CD4-positive, CD25-positive, alpha-beta regulatory T cell (primary cell): ENCODE data around the gene ADAMTS16. TPM values are rescaled to one million over a fixed set of nuclear protein-coding genes. Genes with fewer than 3 reads are reported as not detected.

ENCODE experiments used
- ATAC-seq, 2 donors: fragments of 150-1000 bp; cut with Tn5 transposase; one replicate each; pipeline ENCODE4 v1.10.0; 2021; ENCODE audit warnings: low read depth in 2 of 2, moderate number of reproducible peaks in 2 of 2, moderate library complexity in 1 of 2
- DNase-seq, 3 donors: peaks; one replicate each; pipeline versions ENCODE4 v3.0.0 to v3.0.0-alpha.2; 2012 to 2022; ENCODE audit warnings: mixed read lengths in 1 of 3
- H3K27ac ChIP-seq: one replicate; pipeline ENCODE4 v1.7.0; 2013; ENCODE audit warnings: mild to moderate bottlenecking, low read length; ENCODE audit not compliant: insufficient read depth, poor library complexity, severe bottlenecking
- H3K27me3 ChIP-seq: one replicate; pipeline ENCODE4 v1.7.0; 2013; ENCODE audit warnings: low read length; ENCODE audit not compliant: control insufficient read depth, insufficient read depth
- H3K36me3 ChIP-seq: one replicate; pipeline ENCODE4 v1.7.0; 2013; ENCODE audit warnings: mild to moderate bottlenecking, low read length, moderate library complexity; ENCODE audit not compliant: control insufficient read depth, insufficient read depth
- H3K4me1 ChIP-seq: 2 replicates; pipeline ENCODE4 v1.7.0; 2013; ENCODE audit warnings: mild to moderate bottlenecking, low read length; ENCODE audit not compliant: insufficient read depth, control insufficient read depth, poor library complexity, severe bottlenecking
- H3K4me3 ChIP-seq: one replicate; pipeline ENCODE4 v1.7.0; 2013; ENCODE audit warnings: low read depth, mild to moderate bottlenecking, low read length, moderate library complexity
- H3K9me3 ChIP-seq, 2 experiments: 1 replicate in 1 of 2; 2 replicates in 1 of 2; pipeline ENCODE4 v1.7.0; 2013; ENCODE audit warnings: low read length in 2 of 2, mild to moderate bottlenecking in 1 of 2, moderate library complexity in 1 of 2; ENCODE audit not compliant: control insufficient read depth in 2 of 2
- H3K27ac Mint-ChIP-seq, 3 donors: one replicate each; pipeline ENCODE4 v1.8.0; 2020 to 2022; ENCODE audit warnings: mild to moderate bottlenecking in 3 of 3, mixed read lengths in 3 of 3, moderate library complexity in 2 of 3
- H3K27me3 Mint-ChIP-seq: one replicate; pipeline ENCODE4 v1.8.0; 2022; ENCODE audit warnings: mild to moderate bottlenecking, mixed read lengths
- H3K36me3 Mint-ChIP-seq: one replicate; pipeline ENCODE4 v1.8.0; 2020; ENCODE audit warnings: mixed read lengths
- H3K4me1 Mint-ChIP-seq, 4 donors: one replicate each; pipeline ENCODE4 v1.8.0; 2020 to 2022; ENCODE audit warnings: mixed read lengths in 4 of 4, mild to moderate bottlenecking in 1 of 4
- H3K4me3 Mint-ChIP-seq, 4 donors: one replicate each; pipeline ENCODE4 v1.8.0; 2020 to 2022; ENCODE audit warnings: mild to moderate bottlenecking in 4 of 4, mixed read lengths in 4 of 4, moderate library complexity in 3 of 4
- H3K9me3 Mint-ChIP-seq, 7 donors: one replicate each; pipeline ENCODE4 v1.8.0; 2020 to 2022; ENCODE audit warnings: mixed read lengths in 7 of 7, mild to moderate bottlenecking in 3 of 7, moderate library complexity in 2 of 7
- polyA plus RNA-seq, 4 donors: library from polyadenylated mRNA; unstranded; fragments of 300-500 nt; fragmentation: Illumina TruSeq; gene quantifications; one replicate each; pipeline ENCODE4 v1.2.3, GENCODE V29; 2021
- total RNA-seq: library from RNA; stranded (reverse); gene quantifications from one replicate; pipeline ENCODE4 v1.2.3, GENCODE V29; 2022

Gene ADAMTS16
- total and polyA plus RNA-seq, 5 donors from 2014 or later = not detected

DNA sequence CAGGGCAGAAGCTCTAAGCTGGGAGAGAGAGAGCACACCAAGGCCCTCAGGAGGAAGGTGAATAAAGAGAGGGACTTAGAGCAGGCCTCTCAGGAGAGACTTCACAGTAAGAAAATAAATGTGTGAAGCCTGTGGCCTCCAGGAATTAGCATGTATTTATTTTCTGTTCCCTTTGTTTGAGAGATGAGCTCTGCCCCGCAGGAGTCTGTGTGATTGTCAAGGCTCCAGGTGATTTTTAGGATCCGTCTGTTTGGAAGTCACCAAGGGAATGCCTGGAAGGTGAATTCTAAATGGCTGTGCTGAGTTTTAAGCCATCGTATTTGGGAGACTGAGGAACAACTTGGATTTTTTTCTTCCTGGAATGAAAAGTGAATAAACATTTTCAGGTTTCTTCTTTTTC, 174.0 kb downstream of the ADAMTS16 start:
- Histone ChIP-seq H3K9me3 (no peaks in the 10 kb centered on the region), H3K27ac (no peak overlapping the region), H3K4me3 (no peak overlapping the region), H3K36me3 (no peaks in the 10 kb centered on the region), H3K4me1 (no peaks in the 10 kb centered on the region), H3K27me3 (no peaks in the 10 kb centered on the region)
- no peaks in the 10 kb centered on the region for H3K4me1 Mint-ChIP-seq
- DNase-seq (no peak), ATAC-seq (no peak)
- no peak overlapping the region for H3K4me3 Mint-ChIP-seq
- peaks cover 4% of the 10 kb centered on the region for H3K36me3 Mint-ChIP-seq
- no peaks in the 10 kb centered on the region for H3K27me3 Mint-ChIP-seq
- H3K27ac Mint-ChIP-seq = no peak overlapping the region
- H3K9me3 Mint-ChIP-seq = peaks cover 0 to 10% (median 2%) of the 10 kb centered on the region in 7 donors

DNA sequence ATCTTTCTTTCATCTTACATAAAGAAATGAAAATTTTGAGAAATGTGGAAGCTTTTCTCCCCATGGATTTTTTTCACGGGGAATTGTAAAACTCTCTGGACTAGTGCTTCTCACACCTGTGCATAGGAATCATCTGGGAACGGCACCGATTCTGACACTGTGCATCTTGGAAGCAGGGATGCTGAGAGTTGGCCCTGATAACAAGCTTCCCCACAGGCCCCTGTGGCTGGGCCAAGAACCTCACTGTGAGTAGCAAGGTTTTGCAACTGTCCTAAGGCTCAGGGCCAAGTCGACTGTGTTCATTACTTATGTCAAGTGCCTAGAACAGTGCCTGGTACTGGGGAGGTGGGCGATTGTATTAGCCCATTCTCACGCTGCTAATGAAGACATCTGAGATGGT, 174.5 kb downstream of the ADAMTS16 start:
- H3K27me3 Mint-ChIP-seq = no peaks in the 10 kb centered on the region

DNA sequence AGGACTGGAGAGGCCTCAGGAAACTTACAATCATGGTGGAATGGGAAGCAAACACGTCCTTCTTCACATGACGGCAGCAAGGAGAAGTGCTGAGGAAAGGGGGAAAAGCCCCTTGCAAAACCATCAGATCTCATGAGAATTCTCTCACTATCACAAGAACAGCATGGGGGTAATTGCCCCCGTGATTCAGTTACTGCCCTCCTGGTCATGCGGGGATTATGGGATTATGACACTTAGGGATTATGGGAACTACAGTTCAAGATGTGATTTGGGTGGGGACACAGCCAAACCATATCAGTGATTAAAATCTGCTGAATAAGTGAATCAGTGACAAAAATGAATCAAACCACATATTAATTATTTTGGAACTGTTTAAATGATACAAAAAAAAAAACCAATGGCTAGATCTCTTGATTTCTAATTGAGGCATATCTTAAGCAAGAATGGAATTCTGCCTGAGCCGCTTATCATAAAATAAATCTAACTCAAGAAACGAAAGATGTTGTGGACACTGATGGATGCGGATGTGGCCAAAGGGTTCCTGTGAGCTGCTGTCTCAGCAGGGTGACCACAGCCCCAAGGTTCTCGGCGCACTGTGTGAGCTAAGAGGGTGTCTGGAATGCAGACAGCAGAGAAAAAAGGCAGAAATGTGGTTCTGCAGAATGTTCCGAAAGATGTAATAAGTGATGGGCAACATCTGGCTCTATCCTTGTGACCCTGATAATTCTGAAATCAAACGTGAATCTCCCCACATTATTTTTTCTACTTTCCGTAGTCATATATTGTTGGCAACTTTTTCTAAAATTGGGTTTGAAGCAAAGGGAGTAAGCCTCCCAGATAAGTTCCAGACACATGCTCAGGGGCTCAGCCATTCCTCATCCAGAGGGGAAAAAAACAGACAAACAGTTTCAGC, 175.2 kb downstream of the ADAMTS16 start:
- Mint-ChIP-seq H3K36me3 (peaks cover 4% of the 10 kb centered on the region), H3K27ac (no peak overlapping the region), H3K9me3 (peaks cover 0 to 8% (median 3%) of the 10 kb centered on the region in 7 donors), H3K4me1 (no peaks in the 10 kb centered on the region), H3K27me3 (no peaks in the 10 kb centered on the region), H3K4me3 (no peak overlapping the region)
- H3K27me3 ChIP-seq = no peaks in the 10 kb centered on the region
- DNase-seq (no peak), ATAC-seq (no peak)
- no peak overlapping the region for H3K27ac ChIP-seq
- H3K36me3 ChIP-seq = no peaks in the 10 kb centered on the region
- no peaks in the 10 kb centered on the region for H3K4me1 ChIP-seq
- H3K9me3 ChIP-seq = no peaks in the 10 kb centered on the region
- H3K4me3 ChIP-seq = no peak overlapping the region

More for the DNA sequence above, 174.5 kb downstream of the ADAMTS16 start:
- ATAC-seq (no peak), DNase-seq (no peak)
- Histone ChIP-seq H3K27me3 (no peaks in the 10 kb centered on the region), H3K36me3 (no peaks in the 10 kb centered on the region), H3K27ac (no peak overlapping the region), H3K4me3 (no peak overlapping the region), H3K4me1 (no peaks in the 10 kb centered on the region), H3K9me3 (no peaks in the 10 kb centered on the region)
- Mint-ChIP-seq H3K9me3 (peaks cover 0 to 10% (median 2%) of the 10 kb centered on the region in 7 donors), H3K27ac (no peak overlapping the region), H3K36me3 (peaks cover 4% of the 10 kb centered on the region), H3K4me3 (no peak overlapping the region), H3K4me1 (no peaks in the 10 kb centered on the region)

DNA sequence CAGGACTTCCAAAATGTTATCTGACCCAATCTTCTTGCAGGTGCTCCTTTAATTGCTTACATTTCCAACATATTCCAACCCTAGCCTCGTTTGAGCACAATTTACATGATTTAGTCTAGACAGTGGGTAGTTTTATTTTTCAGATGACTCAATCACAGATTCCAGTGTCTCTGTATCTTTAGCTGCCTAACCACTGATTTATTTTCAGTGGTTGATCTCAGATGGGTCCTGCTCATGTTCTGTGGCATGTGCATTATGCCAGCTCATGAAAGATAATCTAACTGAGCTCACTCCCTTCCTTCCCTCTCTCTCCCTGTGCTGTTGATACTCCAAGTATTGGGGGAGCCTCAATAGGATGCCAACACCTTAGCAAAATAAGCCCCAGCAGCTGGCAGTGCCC, 176.2 kb downstream of the ADAMTS16 start:
- H3K9me3 ChIP-seq = no peaks in the 10 kb centered on the region
- H3K4me3 Mint-ChIP-seq = no peak overlapping the region
- H3K36me3 Mint-ChIP-seq = peaks cover 4% of the 10 kb centered on the region
- no peaks in the 10 kb centered on the region for H3K4me1 ChIP-seq
- DNase-seq (no peak), ATAC-seq (no peak)
- H3K27ac Mint-ChIP-seq = no peak overlapping the region
- H3K36me3 ChIP-seq = no peaks in the 10 kb centered on the region
- no peak overlapping the region for H3K27ac ChIP-seq
- no peaks in the 10 kb centered on the region for H3K27me3 ChIP-seq
- H3K27me3 Mint-ChIP-seq = no peaks in the 10 kb centered on the region
- H3K4me3 ChIP-seq = no peak overlapping the region
- no peaks in the 10 kb centered on the region for H3K4me1 Mint-ChIP-seq
- peaks cover 0 to 10% (median 3%) of the 10 kb centered on the region in 7 donors for H3K9me3 Mint-ChIP-seq

DNA sequence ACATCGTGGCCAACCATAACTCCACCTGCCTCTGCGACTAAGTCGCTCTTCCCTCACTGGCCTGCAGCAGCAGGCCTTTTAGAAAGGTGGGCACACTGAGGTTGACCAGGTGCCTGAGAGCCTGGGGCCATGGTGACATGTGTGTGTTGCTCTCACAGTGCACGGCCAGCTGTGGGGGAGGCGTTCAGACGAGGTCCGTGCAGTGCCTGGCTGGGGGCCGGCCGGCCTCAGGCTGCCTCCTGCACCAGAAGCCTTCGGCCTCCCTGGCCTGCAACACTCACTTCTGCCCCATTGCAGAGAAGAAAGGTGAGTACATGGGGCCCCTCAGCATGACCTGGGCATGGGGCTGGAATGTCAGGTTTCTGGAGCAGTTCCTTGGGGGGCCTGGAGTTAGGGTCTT, 177.8 kb downstream of the ADAMTS16 start:
- Histone ChIP-seq H3K4me3 (no peak overlapping the region), H3K27me3 (no peaks in the 10 kb centered on the region), H3K9me3 (no peaks in the 10 kb centered on the region), H3K27ac (no peak overlapping the region), H3K4me1 (no peaks in the 10 kb centered on the region), H3K36me3 (no peaks in the 10 kb centered on the region)
- H3K4me3 Mint-ChIP-seq = no peak overlapping the region
- no peak overlapping the region for H3K27ac Mint-ChIP-seq
- H3K36me3 Mint-ChIP-seq = peaks cover 4% of the 10 kb centered on the region
- no peaks in the 10 kb centered on the region for H3K4me1 Mint-ChIP-seq
- peaks cover 0 to 23% (median 3%) of the 10 kb centered on the region in 7 donors for H3K9me3 Mint-ChIP-seq
- ATAC-seq = no peak
- DNase-seq = no peak
- no peaks in the 10 kb centered on the region for H3K27me3 Mint-ChIP-seq

DNA sequence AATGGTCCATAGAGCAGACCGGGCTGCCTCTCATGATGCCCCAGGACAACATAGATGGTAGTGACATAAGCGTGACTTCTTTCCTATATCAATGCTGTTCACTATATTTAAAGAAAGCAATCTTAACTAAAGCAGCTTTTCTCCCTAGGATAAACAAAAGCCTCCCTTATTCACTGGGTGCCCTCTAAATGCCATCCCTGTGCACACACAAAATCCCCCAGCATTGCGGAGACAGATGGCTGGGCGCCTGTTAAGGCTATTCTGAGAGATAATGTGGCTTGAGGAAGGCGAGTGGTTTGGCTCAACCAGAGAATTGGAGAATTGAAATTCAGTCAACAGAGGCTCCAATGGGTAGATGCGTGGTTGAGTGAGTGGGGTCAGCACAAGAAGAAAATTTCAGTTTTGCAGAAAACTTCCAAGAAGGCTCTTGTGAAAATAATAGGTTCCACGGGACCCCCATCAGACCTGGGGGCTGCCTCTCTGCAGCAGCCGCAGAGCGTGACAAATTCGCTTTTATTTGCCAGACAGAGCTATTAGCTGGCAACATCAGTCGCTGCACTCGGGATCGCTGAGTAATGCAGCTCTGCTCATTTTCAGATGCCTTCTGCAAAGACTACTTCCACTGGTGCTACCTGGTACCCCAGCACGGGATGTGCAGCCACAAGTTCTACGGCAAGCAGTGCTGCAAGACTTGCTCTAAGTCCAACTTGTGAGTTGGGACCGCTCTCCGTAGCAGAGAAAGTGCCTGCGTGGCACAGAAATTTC, 178.5 kb downstream of the ADAMTS16 start:
- H3K9me3 Mint-ChIP-seq = peaks cover 0 to 28% (median 3%) of the 10 kb centered on the region in 7 donors
- ATAC-seq = no peak

DNA sequence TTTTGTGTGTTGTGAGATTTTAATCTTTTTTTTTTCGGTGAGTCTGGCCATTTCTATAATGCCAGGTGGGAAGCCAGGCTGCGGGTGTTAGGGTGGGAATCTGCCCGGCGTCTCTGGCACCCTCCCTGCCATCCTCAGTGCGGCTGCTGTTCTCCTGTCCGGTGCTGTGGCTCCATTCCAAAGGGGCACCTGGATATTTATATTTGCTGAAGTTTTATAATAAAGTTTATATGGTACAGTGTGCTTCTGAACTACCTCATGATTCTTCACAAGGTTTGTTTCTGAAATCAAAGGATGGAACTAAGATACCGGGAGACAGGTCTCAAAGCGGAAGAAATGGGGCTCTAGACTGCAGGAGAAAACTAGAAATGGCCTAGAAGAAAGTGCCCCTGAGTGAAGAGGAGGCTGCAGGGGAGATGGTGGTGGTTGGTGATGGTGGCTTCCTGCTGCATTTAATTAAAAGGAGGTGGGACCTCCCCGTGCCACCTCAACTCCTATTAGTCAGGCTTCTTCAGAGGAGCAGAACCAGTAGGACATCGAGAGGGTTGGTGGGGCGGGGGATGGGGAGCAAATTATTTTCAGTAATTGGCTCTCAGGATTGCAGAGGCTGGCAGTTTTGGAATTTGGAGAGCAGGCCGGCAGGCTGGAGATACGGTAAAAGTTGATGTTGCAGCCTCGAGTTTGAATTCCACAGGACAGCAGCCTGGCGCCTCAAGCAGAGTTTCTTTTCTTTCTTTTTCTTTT, 180.1 kb downstream of the ADAMTS16 start:
- Histone ChIP-seq H3K4me3 (no peak overlapping the region), H3K36me3 (no peaks in the 10 kb centered on the region), H3K9me3 (peaks cover 0 to 4% of the 10 kb centered on the region in 2 experiments), H3K27me3 (no peaks in the 10 kb centered on the region), H3K27ac (no peak overlapping the region), H3K4me1 (no peaks in the 10 kb centered on the region)
- Mint-ChIP-seq H3K36me3 (no peaks in the 10 kb centered on the region), H3K4me1 (no peaks in the 10 kb centered on the region), H3K4me3 (peak overlapping the region in 1 of 4 donors; percentile 59), H3K27me3 (no peaks in the 10 kb centered on the region), H3K9me3 (peaks cover 0 to 24% (median 3%) of the 10 kb centered on the region in 7 donors), H3K27ac (no peak overlapping the region)
- ATAC-seq (no peak), DNase-seq (no peak)

More for the DNA sequence above, 178.5 kb downstream of the ADAMTS16 start:
- no peak overlapping the region for H3K27ac ChIP-seq
- Mint-ChIP-seq H3K27me3 (no peaks in the 10 kb centered on the region), H3K4me1 (no peaks in the 10 kb centered on the region), H3K36me3 (peaks cover 4% of the 10 kb centered on the region), H3K27ac (no peak overlapping the region), H3K4me3 (no peak overlapping the region)
- no peaks in the 10 kb centered on the region for H3K9me3 ChIP-seq
- H3K36me3 ChIP-seq = no peaks in the 10 kb centered on the region
- H3K27me3 ChIP-seq = no peaks in the 10 kb centered on the region
- H3K4me1 ChIP-seq = no peaks in the 10 kb centered on the region
- H3K4me3 ChIP-seq = no peak overlapping the region
- DNase-seq = no peak
